HFFc6 (cell line): Measurements from ENCODE around the gene CADM2. TPM values are rescaled to one million over a fixed set of nuclear protein-coding genes. Genes with fewer than 3 reads are reported as not detected.

ENCODE experiments used
- DNase-seq: peaks from one replicate; pipeline ENCODE4 v3.0.0-alpha.2; 2018
- H3K27ac Mint-ChIP-seq: 2 replicates; pipeline ENCODE4 v1.8.0; 2020; ENCODE audit warnings: mild to moderate bottlenecking, mixed read lengths
- H3K27me3 Mint-ChIP-seq: 2 replicates; pipeline ENCODE4 v1.8.0; 2021; ENCODE audit warnings: mild to moderate bottlenecking, moderate library complexity, mixed read lengths; ENCODE audit not compliant: insufficient read depth
- H3K36me3 Mint-ChIP-seq: 2 replicates; pipeline ENCODE4 v1.8.0; 2021; ENCODE audit warnings: low read depth, mixed read lengths
- H3K4me1 Mint-ChIP-seq: 2 replicates; pipeline ENCODE4 v1.8.0; 2020; ENCODE audit warnings: low read depth, mixed read lengths
- H3K4me3 Mint-ChIP-seq: 2 replicates; pipeline ENCODE4 v1.8.0; 2020; ENCODE audit warnings: mild to moderate bottlenecking, moderate library complexity, mixed read lengths
- H3K9me3 Mint-ChIP-seq: 2 replicates; pipeline ENCODE4 v1.8.0; 2020; ENCODE audit warnings: mild to moderate bottlenecking, mixed read lengths
- CTCF ChIP-seq: fragments of 200-600 bp; sonication (generic); IDR thresholded peaks from 2 replicates; pipeline ENCODE4 v1.5.0; 2021; ENCODE audit warnings: antibody characterized with exemption, mild to moderate bottlenecking
- total RNA-seq, 6 experiments: library from RNA; stranded (reverse); fragmentation: NEBNext Ultra II Directional; extraction: Animal tissue kit (Norgen Biotek cat#: 25700); gene quantifications; 2 replicates in 1 of 6; 3 replicates in 5 of 6; pipeline ENCODE4 v1.2.3, GENCODE V29; 2021

Gene CADM2
- total RNA-seq, 6 experiments from 2014 or later, result not detected

GRCh38 chr3:85077018-85077417 lies 118.2 kb downstream of the CADM2 start:
- H3K27me3 Mint-ChIP-seq, result no peaks in the 10 kb centered on the region
- DNase-seq, result no peak
- H3K9me3 Mint-ChIP-seq, result peaks cover 11% of the 10 kb centered on the region
- no peak overlapping the region for H3K4me3 Mint-ChIP-seq
- no peaks in the 10 kb centered on the region for H3K4me1 Mint-ChIP-seq
- no peak for TF ChIP-seq CTCF
- no peak overlapping the region for H3K27ac Mint-ChIP-seq
- H3K36me3 Mint-ChIP-seq, result no peaks in the 10 kb centered on the region

GRCh38 chr3:85081191-85081906 lies 122.6 kb downstream of the CADM2 start:
- no peak overlapping the region for H3K4me3 Mint-ChIP-seq
- no peak overlapping the region for H3K27ac Mint-ChIP-seq
- DNase-seq, result no peak
- H3K36me3 Mint-ChIP-seq, result no peaks in the 10 kb centered on the region
- H3K9me3 Mint-ChIP-seq, result peaks cover 16% of the 10 kb centered on the region
- no peaks in the 10 kb centered on the region for H3K27me3 Mint-ChIP-seq
- TF ChIP-seq CTCF, result no peak
- no peaks in the 10 kb centered on the region for H3K4me1 Mint-ChIP-seq

- Mint-ChIP-seq H3K4me1 (no peaks in the 10 kb centered on the region), H3K27me3 (no peaks in the 10 kb centered on the region)
Observed at GRCh38 chr3:85090495-85090894, 131.7 kb downstream of the CADM2 start.

GRCh38 chr3:85100316-85100715 lies 141.5 kb downstream of the CADM2 start:
- Mint-ChIP-seq H3K4me1 (no peaks in the 10 kb centered on the region), H3K27me3 (no peaks in the 10 kb centered on the region), H3K36me3 (no peaks in the 10 kb centered on the region), H3K27ac (no peak overlapping the region), H3K9me3 (peaks cover 39% of the 10 kb centered on the region), H3K4me3 (no peak overlapping the region)
- no peak for DNase-seq
- no peak for TF ChIP-seq CTCF

More at GRCh38 chr3:85090495-85090894, 131.7 kb downstream of the CADM2 start:
- no peak overlapping the region for H3K27ac Mint-ChIP-seq
- H3K36me3 Mint-ChIP-seq, result no peaks in the 10 kb centered on the region
- H3K4me3 Mint-ChIP-seq, result no peak overlapping the region
- H3K9me3 Mint-ChIP-seq, result peaks cover 19% of the 10 kb centered on the region
- DNase-seq, result no peak
- TF ChIP-seq CTCF, result no peak

GRCh38 chr3:85102781-85103180 lies 144.0 kb downstream of the CADM2 start:
- no peaks in the 10 kb centered on the region for H3K36me3 Mint-ChIP-seq
- H3K27me3 Mint-ChIP-seq, result no peaks in the 10 kb centered on the region
- no peak for TF ChIP-seq CTCF
- no peaks in the 10 kb centered on the region for H3K4me1 Mint-ChIP-seq
- peaks cover 40% of the 10 kb centered on the region for H3K9me3 Mint-ChIP-seq
- H3K27ac Mint-ChIP-seq, result no peak overlapping the region
- no peak overlapping the region for H3K4me3 Mint-ChIP-seq
- DNase-seq, result no peak
